PFSK-1 (cell line): ENCODE measurements around the gene PDZD2.

Experiments used
- POLR2AphosphoS5 ChIP-seq: IDR thresholded peaks from 2 replicates; pipeline ENCODE4 v1.6.1; 2012; ENCODE audit warnings: low read depth, mild to moderate bottlenecking, control low read depth, low read length, moderate library complexity
- TAF1 ChIP-seq: IDR thresholded peaks from 2 replicates; pipeline ENCODE4 v1.6.1; 2012; ENCODE audit warnings: low read length, control low read depth, borderline replicate concordance; ENCODE audit not compliant: insufficient read depth

GRCh38 chr5:32155211-32155610 lies 516.3 kb downstream of the PDZD2 start:
- TF ChIP-seq POLR2AphosphoS5 (no peak), TAF1 (no peak)
